Glomerular visceral epithelial cell (primary cell): ENCODE results near the gene PLCD4.

Experiments
- DNase-seq: peaks from one replicate; pipeline ENCODE4 v3.0.0-alpha.2; 2016; ENCODE audit errors: extremely low spot score

Gene PLCD4

GRCh38 chr2:218664653-218665052, 57.0 kb downstream of the PLCD4 start:
- DNase-seq = no peak

GRCh38 chr2:218671097-218671653, 63.5 kb downstream of the PLCD4 start:
- no peak for DNase-seq

- DNase-seq = peak; percentile 90
Observed at GRCh38 chr2:218671654-218672566, 64.2 kb downstream of the PLCD4 start, which contains the start of the genes RNF25 and STK36. Gene RNF25, minus strand, starts transcription at chr2:218672002. Its CDS starts 32 bp downstream, at chr2:218671970. Gene STK36, plus strand, starts transcription at chr2:218672086. Its CDS starts 744 bp downstream, at chr2:218672830.

- no peak for DNase-seq
Observed at GRCh38 chr2:218679119-218679518, 71.4 kb downstream of the PLCD4 start.

GRCh38 chr2:218680061-218680460, 72.4 kb downstream of the PLCD4 start:
- no peak for DNase-seq
